ENCODE measurements around the gene IFITM5.

The IFITM5 gene

DNA sequence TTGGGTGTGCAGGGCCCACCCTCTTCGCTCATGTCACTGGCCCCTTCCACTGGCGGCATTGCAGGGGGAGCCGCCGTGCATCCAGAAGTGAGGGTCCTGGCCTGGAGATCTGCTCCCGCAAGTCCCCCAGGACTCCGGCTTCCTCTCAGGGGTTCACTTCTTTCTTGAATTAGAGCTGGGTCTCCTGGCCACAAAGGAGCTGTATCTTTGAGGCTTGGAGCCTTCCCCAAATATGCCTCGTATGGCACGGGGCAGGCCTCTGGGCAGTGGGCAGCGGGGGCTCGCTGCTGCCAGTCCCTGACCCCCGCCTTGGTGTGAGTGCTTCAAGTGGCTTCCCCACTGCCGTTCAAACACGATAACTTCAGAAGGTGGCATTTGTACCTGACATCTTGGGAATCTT is 28.7 kb upstream of the IFITM5 start:
- peaks cover 6% of the 10 kb centered on the region; the same call in 1 of the 2 replicates for H3K9me3 ChIP-seq (ENCODE audit: control insufficient read depth, insufficient read depth, low read length)
- peak overlapping the region; percentile 73; the same call in 1 of the 2 replicates for H3K27ac ChIP-seq (ENCODE audit: low read depth, low read length)
- H3K27me3 ChIP-seq (ENCODE audit: control insufficient read depth, low read length) = no peaks in the 10 kb centered on the region
- no peaks in the 10 kb centered on the region for H3K36me3 ChIP-seq (ENCODE audit: control insufficient read depth, low read length)
- no peak overlapping the region for H3K4me3 ChIP-seq (ENCODE audit: low read length)
- no peaks in the 10 kb centered on the region for H3K9me2 ChIP-seq (replicated peaks; ENCODE audit: control insufficient read depth, low read length)
- 0 out of 2 replicates have a peak overlapping the region, but pooled peaks have one; percentile 2 for H3K4me2 ChIP-seq (ENCODE audit: low read length)
- H3F3A ChIP-seq (ENCODE audit: control insufficient read depth, insufficient read depth) = peaks cover 26% of the 10 kb centered on the region
- H4K20me1 ChIP-seq (ENCODE audit: control insufficient read depth, insufficient read depth, low read depth, low read length) = no peaks in the 10 kb centered on the region
- no peaks in the 10 kb centered on the region for H3K79me2 ChIP-seq (ENCODE audit: control insufficient read depth, low read length)
- TF ChIP-seq, protein P1, sequence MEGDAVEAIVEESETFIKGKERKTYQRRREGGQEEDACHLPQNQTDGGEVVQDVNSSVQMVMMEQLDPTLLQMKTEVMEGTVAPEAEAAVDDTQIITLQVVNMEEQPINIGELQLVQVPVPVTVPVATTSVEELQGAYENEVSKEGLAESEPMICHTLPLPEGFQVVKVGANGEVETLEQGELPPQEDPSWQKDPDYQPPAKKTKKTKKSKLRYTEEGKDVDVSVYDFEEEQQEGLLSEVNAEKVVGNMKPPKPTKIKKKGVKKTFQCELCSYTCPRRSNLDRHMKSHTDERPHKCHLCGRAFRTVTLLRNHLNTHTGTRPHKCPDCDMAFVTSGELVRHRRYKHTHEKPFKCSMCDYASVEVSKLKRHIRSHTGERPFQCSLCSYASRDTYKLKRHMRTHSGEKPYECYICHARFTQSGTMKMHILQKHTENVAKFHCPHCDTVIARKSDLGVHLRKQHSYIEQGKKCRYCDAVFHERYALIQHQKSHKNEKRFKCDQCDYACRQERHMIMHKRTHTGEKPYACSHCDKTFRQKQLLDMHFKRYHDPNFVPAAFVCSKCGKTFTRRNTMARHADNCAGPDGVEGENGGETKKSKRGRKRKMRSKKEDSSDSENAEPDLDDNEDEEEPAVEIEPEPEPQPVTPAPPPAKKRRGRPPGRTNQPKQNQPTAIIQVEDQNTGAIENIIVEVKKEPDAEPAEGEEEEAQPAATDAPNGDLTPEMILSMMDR (IDR thresholded peaks at IDR 0.05; ENCODE audit: low read depth, low read length, poor library complexity, severe bottlenecking) = no peak
- TF ChIP-seq EZH2phosphoT487 (IDR thresholded peaks at IDR 0.05; ENCODE audit: borderline replicate concordance, low read length) = no peak
- peaks cover 67% of the 10 kb centered on the region for H3K4me1 ChIP-seq (ENCODE audit: control insufficient read depth, low read length)

DNA sequence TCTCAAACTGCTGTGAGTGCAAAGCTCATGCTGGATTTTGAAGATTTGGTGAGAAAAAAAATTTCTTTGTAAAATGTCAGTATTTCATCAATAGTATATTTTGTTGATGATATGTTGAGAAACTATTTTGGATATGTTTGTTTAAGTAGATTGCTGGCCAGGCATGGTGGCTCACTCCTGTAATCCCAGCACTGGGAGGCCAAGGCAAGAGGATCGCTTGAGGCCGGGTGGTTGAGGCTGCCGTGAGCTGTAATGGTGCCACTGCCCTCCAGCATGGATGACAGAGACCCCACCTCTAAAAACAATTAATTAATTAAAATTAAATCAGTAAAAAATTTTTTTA is 28.2 kb upstream of the IFITM5 start:
- H3K27me3 ChIP-seq (ENCODE audit: control insufficient read depth, low read length) = no peaks in the 10 kb centered on the region
- H3F3A ChIP-seq (ENCODE audit: control insufficient read depth, insufficient read depth) = peaks cover 26% of the 10 kb centered on the region
- H4K20me1 ChIP-seq (ENCODE audit: control insufficient read depth, insufficient read depth, low read depth, low read length) = no peaks in the 10 kb centered on the region
- H3K9me2 ChIP-seq (replicated peaks; ENCODE audit: control insufficient read depth, low read length) = no peaks in the 10 kb centered on the region
- H3K79me2 ChIP-seq (ENCODE audit: control insufficient read depth, low read length) = no peaks in the 10 kb centered on the region
- TF ChIP-seq, protein P1 (IDR thresholded peaks at IDR 0.05; ENCODE audit: low read depth, low read length, poor library complexity, severe bottlenecking) = no peak
- peak overlapping the region; percentile 69 for H3K4me3 ChIP-seq (ENCODE audit: low read length)
- H3K9me3 ChIP-seq (ENCODE audit: control insufficient read depth, insufficient read depth, low read length) = peaks cover 6% of the 10 kb centered on the region; the same call in 1 of the 2 replicates
- H3K4me1 ChIP-seq (ENCODE audit: control insufficient read depth, low read length) = peaks cover 63% of the 10 kb centered on the region
- H3K36me3 ChIP-seq (ENCODE audit: control insufficient read depth, low read length) = no peaks in the 10 kb centered on the region
- H3K27ac ChIP-seq (ENCODE audit: low read depth, low read length) = peak overlapping the region; percentile 92
- peak overlapping the region; percentile 92 for H3K4me2 ChIP-seq (ENCODE audit: low read length)

DNA sequence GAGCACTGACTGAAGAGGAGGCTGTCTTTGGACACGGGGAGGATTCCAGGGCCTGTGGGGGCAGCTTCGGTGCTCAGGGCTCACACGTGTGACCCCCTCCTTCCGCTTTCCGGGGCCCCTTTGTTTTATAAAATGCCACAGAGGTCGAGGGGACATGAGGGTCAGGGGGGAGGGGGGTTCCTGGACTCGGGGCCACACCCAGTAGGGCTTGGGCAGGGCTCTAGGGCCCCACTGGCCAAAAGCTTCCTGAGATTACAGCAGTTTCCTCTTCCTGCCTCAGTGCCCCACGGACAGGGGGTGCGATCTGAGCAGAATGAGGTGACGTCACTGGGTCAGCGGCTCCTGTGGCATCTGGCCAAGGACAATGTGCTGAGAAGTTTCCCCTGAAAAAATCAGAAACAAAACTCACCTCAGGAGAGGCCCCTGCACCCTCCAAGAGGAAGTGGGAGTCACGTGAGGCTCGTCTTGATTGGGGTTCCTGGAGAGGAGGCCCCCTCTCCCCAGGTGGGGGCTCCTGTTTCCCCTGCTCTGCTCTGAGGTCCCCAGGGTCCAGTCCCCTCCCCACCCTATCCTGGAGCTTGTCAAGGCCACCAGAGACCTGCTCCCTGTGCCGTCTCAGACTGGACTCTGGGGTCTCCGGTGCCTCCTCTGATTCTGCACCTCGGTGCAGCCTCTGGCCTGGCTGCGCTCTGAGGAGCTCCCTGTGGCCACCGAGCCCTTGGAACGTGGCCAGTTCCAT is 27.7 kb upstream of the IFITM5 start:
- Histone ChIP-seq H3K36me3 (ENCODE audit: control insufficient read depth, low read length) (no peaks in the 10 kb centered on the region), H3K27me3 (ENCODE audit: control insufficient read depth, low read length) (no peaks in the 10 kb centered on the region), H4K20me1 (ENCODE audit: control insufficient read depth, insufficient read depth, low read depth, low read length) (no peaks in the 10 kb centered on the region), H3K4me2 (ENCODE audit: low read length) (peak overlapping the region; percentile 92), H3K4me1 (ENCODE audit: control insufficient read depth, low read length) (peaks cover 62% of the 10 kb centered on the region), H3F3A (ENCODE audit: control insufficient read depth, insufficient read depth) (peaks cover 26% of the 10 kb centered on the region), H3K9me2 (replicated peaks; ENCODE audit: control insufficient read depth, low read length) (no peaks in the 10 kb centered on the region), H3K27ac (ENCODE audit: low read depth, low read length) (peak overlapping the region; percentile 92), H3K4me3 (ENCODE audit: low read length) (peak overlapping the region; percentile 69), H3K9me3 (ENCODE audit: control insufficient read depth, insufficient read depth, low read length) (peaks cover 6% of the 10 kb centered on the region; the same call in 1 of the 2 replicates), H3K79me2 (ENCODE audit: control insufficient read depth, low read length) (no peaks in the 10 kb centered on the region)
- TF ChIP-seq, protein P1 (IDR thresholded peaks at IDR 0.05; ENCODE audit: low read depth, low read length, poor library complexity, severe bottlenecking) = no peak
- no peak for TF ChIP-seq EZH2phosphoT487 (IDR thresholded peaks at IDR 0.05; ENCODE audit: borderline replicate concordance, low read length)

Measured in DOHH2 (cell line).